ENCODE measurements around the gene SSBP4. TPM values are rescaled to one million over a fixed set of nuclear protein-coding genes. Genes with fewer than 3 reads are reported as not detected.

SSBP4 gene
- total RNA-seq, 4 donors from 2014 or later: 29.9 to 62.9 (median 43.7) TPM

GRCh38 chr19:18457483-18458331 lies 38.5 kb downstream of the SSBP4 start:
- no peak for DNase-seq (ENCODE audit: low spot score)
- ATAC-seq (ENCODE audit: low FRiP score): no peak
- TF ChIP-seq CTCF (IDR thresholded peaks at IDR 0.05): no peak

GRCh38 chr19:18460900-18461299 lies 41.7 kb downstream of the SSBP4 start:
- DNase-seq (ENCODE audit: low spot score): no peak
- no peak for TF ChIP-seq CTCF (IDR thresholded peaks at IDR 0.05)
- ATAC-seq (ENCODE audit: low FRiP score): no peak

- DNase-seq (ENCODE audit: low spot score) (no peak), ATAC-seq (ENCODE audit: low FRiP score) (no peak)
- no peak for TF ChIP-seq CTCF (IDR thresholded peaks at IDR 0.05)
Measured at GRCh38 chr19:18461471-18461870, 42.3 kb downstream of the SSBP4 start.

GRCh38 chr19:18464646-18465045 lies 45.4 kb downstream of the SSBP4 start:
- no peak for ATAC-seq (ENCODE audit: low FRiP score)
- no peak for TF ChIP-seq CTCF (IDR thresholded peaks at IDR 0.05)
- no peak for DNase-seq (ENCODE audit: low spot score)

GRCh38 chr19:18465214-18465963 lies 46.2 kb downstream of the SSBP4 start:
- TF ChIP-seq CTCF (IDR thresholded peaks at IDR 0.05): no peak
- no peak for ATAC-seq (ENCODE audit: low FRiP score)
- DNase-seq (ENCODE audit: low spot score): no peak

- DNase-seq (ENCODE audit: low spot score) (no peak), ATAC-seq (ENCODE audit: low FRiP score) (no peak)
- TF ChIP-seq CTCF (IDR thresholded peaks at IDR 0.05): no peak
Measured at GRCh38 chr19:18465964-18466339, 46.8 kb downstream of the SSBP4 start.

All from omental fat pad (tissue), 4 donors.